Forelimb muscle (tissue), 1 donor: ENCODE results near the gene IL20. TPM values are rescaled to one million over a fixed set of nuclear protein-coding genes. Genes with fewer than 3 reads are reported as not detected.

Experiments
- DNase-seq: peaks from one replicate; pipeline ENCODE4 v3.0.0-alpha.2; 2013; ENCODE audit warnings: low read depth
- polyA plus RNA-seq: library from polyadenylated mRNA; unstranded; fragments of 120-200 nt; gene quantifications from one replicate; pipeline ENCODE4 v1.2.1, GENCODE V29; 2013; ENCODE audit not compliant: insufficient read length

The IL20 gene, protein sequence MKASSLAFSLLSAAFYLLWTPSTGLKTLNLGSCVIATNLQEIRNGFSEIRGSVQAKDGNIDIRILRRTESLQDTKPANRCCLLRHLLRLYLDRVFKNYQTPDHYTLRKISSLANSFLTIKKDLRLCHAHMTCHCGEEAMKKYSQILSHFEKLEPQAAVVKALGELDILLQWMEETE
- not detected for polyA plus RNA-seq

DNA sequence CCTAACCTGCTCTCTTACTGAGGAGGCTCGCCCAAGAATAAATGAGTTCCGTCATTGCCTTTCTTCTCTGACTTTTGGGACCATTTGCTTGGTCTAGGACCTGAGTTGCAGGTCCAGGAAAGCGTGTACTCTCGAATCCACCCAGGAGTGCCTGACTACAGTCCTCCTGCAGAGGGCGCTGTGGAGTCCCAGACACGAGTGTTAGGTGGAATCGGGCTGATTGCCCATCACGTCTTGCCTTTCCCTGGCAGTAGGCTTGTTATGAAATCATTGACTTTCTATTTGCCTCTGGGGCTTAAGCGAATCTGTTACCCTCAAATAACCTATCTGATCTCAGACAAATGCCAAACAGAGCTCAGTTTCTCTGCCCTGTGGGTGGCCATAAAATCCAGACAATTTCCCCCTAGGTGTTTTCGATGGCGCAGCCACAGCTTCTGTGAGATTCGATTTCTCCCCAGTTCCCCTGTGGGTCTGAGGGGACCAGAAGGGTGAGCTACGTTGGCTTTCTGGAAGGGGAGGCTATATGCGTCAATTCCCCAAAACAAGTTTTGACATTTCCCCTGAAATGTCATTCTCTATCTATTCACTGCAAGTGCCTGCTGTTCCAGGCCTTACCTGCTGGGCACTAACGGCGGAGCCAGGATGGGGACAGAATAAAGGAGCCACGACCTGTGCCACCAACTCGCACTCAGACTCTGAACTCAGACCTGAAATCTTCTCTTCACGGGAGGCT lies at the start of gene IL20:
Gene IL20 (plus strand): TSS at position 685 of the 733 bp plus-strand sequence. CDS start 230 bp downstream, outside the sequence.
- no peak for DNase-seq

GRCh38 chr1:206816390-206817287 lies 48.8 kb upstream of the IL20 start:
- no peak for DNase-seq

- DNase-seq: no peak
Measured at GRCh38 chr1:206821493-206821892, 43.9 kb upstream of the IL20 start.

DNA sequence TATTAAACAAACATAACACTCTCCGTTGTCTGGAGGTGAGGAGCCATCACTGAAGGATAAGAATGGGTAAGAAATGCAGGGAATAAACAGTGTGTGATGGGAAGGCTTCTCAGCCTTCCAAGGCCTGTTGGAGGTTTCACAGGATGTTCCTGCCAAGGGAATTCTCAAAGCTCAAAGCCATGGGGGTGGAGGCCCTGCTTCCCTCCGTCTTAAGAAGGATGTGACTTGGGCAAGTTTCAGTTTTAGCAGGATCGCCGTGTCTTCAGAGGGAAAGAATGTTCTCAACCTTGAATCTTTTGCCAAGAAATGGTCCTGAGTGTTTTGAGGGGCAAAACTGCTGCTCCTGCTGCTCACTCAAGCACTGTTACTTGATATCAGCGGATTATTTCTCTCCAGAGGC lies 41.7 kb upstream of the IL20 start:
- DNase-seq: peak; percentile 50

DNA sequence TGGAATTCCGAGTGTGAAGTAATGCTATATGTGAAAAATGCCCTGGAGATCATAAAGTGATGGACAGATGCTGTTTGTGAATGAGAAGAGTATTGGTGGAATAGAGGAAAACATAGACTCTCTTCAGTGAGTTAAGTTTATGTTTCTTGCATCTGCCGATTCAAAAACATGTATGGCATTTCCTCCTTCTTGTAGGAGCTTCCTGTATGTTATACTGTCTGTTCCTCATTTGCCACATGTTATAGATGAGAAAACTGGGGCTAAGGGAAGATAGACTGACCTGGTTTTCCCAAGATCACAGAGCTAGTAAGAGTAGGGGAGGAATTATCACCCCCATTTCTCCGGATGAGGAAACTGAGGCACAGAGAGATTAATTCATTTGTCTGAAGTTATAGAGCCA lies 41.1 kb upstream of the IL20 start:
- DNase-seq: no peak

DNA sequence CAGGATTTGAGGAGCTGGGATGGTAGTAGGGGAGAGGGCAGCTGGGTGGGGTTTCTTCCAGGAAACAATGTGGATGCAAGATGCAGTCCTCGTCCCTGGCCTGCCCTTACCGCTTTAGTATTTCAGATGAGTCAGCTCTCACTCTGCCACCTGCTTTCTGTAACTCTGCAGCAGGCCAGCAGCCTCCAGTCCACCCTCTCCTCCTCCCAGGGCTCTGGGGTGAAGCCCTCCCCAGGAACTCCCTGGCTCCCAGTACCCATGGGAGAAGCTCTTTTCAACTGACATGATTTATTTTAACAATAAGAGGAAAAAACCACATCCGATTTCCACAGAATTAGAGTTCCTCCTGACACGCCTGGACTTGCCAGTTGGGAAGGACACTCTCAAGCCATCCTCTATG lies 39.0 kb upstream of the IL20 start:
- no peak for DNase-seq

- DNase-seq: no peak
Measured at GRCh38 chr1:206828061-206828460, 37.4 kb upstream of the IL20 start.

DNA sequence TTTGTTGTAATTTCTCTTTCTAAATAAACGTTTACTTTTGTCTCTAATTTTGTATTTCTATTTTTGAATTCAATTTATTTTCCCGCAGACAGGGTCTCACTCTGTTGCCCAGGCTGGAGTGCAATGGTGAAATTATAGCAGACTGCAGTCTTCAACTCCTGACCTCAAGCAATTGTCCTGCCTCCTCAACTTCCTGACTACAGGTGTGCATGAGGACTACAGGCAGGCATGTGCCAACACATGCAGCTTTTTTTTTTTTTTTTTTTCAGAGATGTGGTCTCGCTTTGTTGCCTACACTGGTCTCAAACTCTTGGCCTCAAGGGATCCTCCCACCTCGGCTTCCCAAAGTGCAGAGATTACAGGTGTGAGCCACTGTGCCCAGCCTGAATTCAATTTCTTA lies 36.7 kb upstream of the IL20 start:
- DNase-seq: no peak

- DNase-seq: no peak
Measured at GRCh38 chr1:206829282-206829681, 36.1 kb upstream of the IL20 start.

GRCh38 chr1:206829875-206830274 lies 35.5 kb upstream of the IL20 start:
- no peak for DNase-seq

GRCh38 chr1:206831650-206832049 lies 33.8 kb upstream of the IL20 start:
- DNase-seq: no peak

DNA sequence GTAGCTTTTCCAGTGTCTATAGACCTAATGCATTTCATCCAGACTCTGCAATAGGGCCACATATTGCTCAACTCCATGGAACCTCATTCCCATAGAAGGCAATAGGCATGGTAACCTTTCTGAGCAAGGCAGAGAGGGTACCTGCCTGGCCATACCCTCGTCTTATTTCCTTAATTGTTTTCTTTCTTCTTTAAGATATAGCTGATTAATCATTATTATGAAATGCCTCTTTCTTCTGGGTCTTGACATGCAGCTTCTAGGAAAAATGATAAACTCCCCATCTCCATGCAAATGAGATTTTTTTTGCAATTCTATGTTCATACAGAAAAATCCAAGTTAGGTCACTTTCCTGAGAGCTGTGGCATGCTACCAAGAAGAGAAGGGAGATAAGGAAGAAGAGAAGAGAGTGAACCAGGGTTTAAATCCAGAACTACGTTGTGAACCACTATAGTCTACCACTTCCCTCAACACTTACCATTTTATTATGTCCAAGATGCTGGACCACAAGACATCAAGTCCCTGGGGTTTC lies 33.0 kb upstream of the IL20 start:
- no peak for DNase-seq

DNA sequence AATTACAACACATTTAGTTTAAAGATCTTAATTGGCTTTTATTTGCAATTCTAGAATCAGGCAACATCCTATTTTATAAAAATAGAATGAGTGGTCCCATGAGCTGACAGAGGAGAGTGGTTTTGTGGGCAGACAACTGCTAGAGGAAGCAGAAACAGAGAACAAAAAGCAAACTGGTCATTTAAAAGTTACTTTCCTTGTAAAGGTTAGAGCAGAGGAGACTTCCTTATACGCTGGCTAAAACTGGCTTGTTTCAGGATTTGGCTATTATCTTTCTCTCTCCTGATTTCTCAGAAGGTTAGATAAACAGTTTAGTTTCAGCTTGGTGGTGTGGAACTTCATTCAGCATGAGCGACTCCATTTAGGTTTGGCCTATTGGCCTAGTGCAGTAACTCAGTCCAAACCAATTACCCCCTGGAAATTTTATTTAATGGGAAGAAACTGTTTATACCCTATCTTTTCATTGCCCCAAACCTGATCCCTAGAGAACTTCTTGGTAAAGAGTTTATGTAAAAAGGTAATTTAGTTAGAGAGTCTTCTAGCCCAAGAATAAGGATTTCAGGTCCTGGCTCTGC lies 32.2 kb upstream of the IL20 start:
- DNase-seq: no peak

DNA sequence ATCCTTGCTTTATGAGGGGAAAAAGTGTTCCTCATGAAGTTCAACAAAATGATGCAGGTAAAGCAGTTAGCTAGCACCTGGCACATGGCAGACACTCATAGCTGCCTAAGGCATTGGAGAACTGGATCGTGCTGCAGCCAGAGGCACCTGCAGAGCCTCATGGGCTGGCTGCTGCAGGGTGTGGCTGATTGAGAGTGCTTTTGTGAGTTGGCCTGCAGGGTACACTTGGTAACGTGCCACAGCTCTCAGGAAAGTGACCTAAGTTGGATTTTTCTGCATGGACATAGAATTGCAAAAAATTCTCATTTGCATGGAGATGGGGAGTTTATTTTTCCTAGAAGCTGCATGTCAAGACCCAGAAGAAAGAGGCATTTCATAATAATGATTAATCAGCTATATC lies 31.6 kb upstream of the IL20 start:
- no peak for DNase-seq

- DNase-seq: no peak
Measured at GRCh38 chr1:206834217-206834616, 31.2 kb upstream of the IL20 start.

DNA sequence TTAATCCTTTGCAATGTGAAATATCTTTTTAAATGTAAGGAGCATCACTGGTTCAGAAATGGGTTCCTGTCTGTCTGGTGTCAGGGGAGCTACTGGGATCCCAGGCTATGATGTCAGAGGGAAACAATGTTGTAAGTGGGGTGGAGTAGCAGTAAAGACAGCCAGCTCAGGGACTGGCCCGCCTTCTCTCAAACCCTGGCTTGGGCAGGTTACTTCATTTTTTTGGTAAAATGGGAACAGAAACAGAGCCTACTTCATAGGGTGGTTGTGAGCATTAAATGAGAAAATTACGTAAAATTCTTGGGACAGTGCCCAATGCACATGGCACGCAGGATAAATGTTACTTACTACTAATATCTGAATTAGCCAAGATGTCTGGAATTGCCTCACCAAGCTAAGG lies 30.7 kb upstream of the IL20 start:
- DNase-seq: no peak

GRCh38 chr1:206835186-206835585 lies 30.2 kb upstream of the IL20 start:
- no peak for DNase-seq

GRCh38 chr1:206836111-206836510 lies 29.3 kb upstream of the IL20 start:
- no peak for DNase-seq

- no peak for DNase-seq
Measured at GRCh38 chr1:206839006-206839560, 26.3 kb upstream of the IL20 start.

DNA sequence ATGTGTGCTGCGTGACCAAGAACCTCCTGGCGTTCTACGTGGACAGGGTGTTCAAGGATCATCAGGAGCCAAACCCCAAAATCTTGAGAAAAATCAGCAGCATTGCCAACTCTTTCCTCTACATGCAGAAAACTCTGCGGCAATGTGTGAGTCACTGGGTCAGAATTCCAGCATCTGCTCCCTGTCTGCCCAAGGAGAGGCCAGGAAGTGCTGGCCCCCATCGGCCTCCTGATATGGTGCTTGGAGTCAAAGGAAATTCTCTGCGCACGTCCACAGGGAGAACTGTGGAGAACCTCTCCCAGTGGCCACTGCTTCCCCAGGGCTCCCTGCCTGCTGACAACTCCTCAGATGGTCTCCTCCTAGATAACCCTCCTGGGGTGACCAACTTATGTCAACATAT lies 25.6 kb upstream of the IL20 start:
- DNase-seq: no peak

DNA sequence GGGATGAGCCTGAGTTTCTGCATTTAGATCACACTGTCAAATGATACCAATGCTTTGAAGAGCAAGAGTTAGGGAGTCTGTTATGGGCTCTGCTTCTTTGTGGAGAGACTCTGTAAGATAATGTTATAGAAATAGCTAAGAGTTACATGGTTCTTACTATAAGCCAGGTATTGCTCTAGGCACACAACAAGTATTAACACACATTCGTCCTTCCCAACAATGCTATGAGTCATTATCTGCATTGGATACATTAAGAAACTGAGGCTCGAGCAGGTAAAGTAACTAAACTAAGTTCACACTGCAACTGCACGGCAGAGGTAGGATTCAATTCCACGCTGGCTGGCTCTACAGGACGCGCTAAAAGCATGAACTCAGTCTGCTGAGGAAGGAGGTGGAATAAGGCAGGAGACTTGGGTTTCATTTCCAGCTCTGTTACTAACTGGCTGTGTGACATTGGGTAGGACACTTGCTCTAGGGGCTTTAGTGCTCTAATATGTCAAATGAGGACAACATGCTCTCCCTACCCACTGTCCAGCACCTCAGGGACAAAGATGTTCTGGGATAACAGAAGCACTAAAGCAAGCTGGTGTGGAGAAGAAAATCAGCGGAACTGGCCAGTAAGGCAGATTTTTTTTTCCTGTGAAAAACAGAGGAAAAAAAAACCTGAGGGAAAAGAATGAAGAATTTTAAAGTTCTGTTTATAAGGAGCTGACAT lies 23.7 kb upstream of the IL20 start:
- DNase-seq: no peak
